K562 (cell line): ENCODE measurements around the gene SDHC. TPM values are rescaled to one million over a fixed set of nuclear protein-coding genes. Genes with fewer than 3 reads are reported as not detected.

Experiments
- ATF3 ChIP-seq, 2 experiments: fragments of 450-650 bp in 1 of 2; sonication (generic) in 1 of 2; formaldehyde crosslinking in 1 of 2; IDR thresholded peaks in 1 of 2; conservative IDR thresholded peaks in 1 of 2; 2 replicates each; pipeline versions ENCODE4 v1.6.1 to v1.8.1; 2016 to 2023; ENCODE audit warnings: mild to moderate bottlenecking in 2 of 2, moderate library complexity in 2 of 2, inconsistent platforms in 1 of 2, missing genetic modification reagents in 1 of 2
- CEBPZ ChIP-seq: fragments of 150-350 bp; IDR thresholded peaks from 2 replicates; pipeline ENCODE4 v1.6.1; 2014; ENCODE audit warnings: low read depth, mild to moderate bottlenecking, low read length, borderline replicate concordance
- CHD1 ChIP-seq: fragments of 200-600 bp; sonication (generic); IDR thresholded peaks from one replicate; pipeline ENCODE4 v1.6.1; 2012; ENCODE audit warnings: mild to moderate bottlenecking, moderate library complexity, low read length, inconsistent platforms
- CHD4 ChIP-seq: fragments of 200-600 bp; sonication (generic); IDR thresholded peaks from 3 replicates; pipeline ENCODE4 v1.6.1; 2012; ENCODE audit warnings: low read depth, mild to moderate bottlenecking, mixed read lengths, low read length, inconsistent platforms; ENCODE audit not compliant: insufficient read depth, insufficient replicate concordance, poor library complexity, severe bottlenecking
- EGR1 ChIP-seq: fragments of 450-650 bp; conservative IDR thresholded peaks from 2 replicates; pipeline ENCODE4 v1.6.1; 2017; ENCODE audit warnings: mild to moderate bottlenecking
- ESRRB ChIP-seq: fragments of 250-450 bp; sonication (Bioruptor Pico); IDR thresholded peaks from 2 replicates; pipeline ENCODE4 v1.5.0; 2020; ENCODE audit warnings: mild to moderate bottlenecking, moderate library complexity, borderline replicate concordance
- GTF3C2 ChIP-seq: IDR thresholded peaks from 3 replicates; pipeline ENCODE4 v1.6.1; 2011; ENCODE audit warnings: borderline replicate concordance, mild to moderate bottlenecking, moderate library complexity; ENCODE audit not compliant: insufficient read length; ENCODE audit errors: extremely low read depth
- HMBOX1 ChIP-seq: sonication (generic); IDR thresholded peaks from 2 replicates; pipeline ENCODE4 v1.6.1; 2016
- LCOR ChIP-seq: sonication (generic); formaldehyde crosslinking; IDR thresholded peaks from 2 replicates; pipeline ENCODE4 v1.8.0; 2022; ENCODE audit warnings: mild to moderate bottlenecking, missing genetic modification reagents
- NFRKB ChIP-seq: fragments of 450-650 bp; IDR thresholded peaks from 2 replicates; pipeline ENCODE4 v1.6.1; 2016; ENCODE audit warnings: low read depth
- PHF20 ChIP-seq: fragments of 450-650 bp; IDR thresholded peaks from 2 replicates; pipeline ENCODE4 v1.6.1; 2018; ENCODE audit not compliant: partially characterized antibody
- POLR2A ChIP-seq: fragments of 450-650 bp; conservative IDR thresholded peaks from 2 replicates; pipeline ENCODE4 v1.6.1; 2016
- SMAD3 ChIP-seq: fragments of 450-650 bp; formaldehyde crosslinking; conservative IDR thresholded peaks from 2 replicates; pipeline ENCODE4 v1.4.0; 2020; ENCODE audit warnings: mild to moderate bottlenecking
- SMARCA5 ChIP-seq: fragments of 450-650 bp; IDR thresholded peaks from 2 replicates; pipeline ENCODE4 v1.6.1; 2016
- TBL1XR1 ChIP-seq, 2 experiments: IDR thresholded peaks; 2 replicates each; pipeline ENCODE4 v1.6.1; 2012; ENCODE audit warnings: improper control_type of control experiment in 2 of 2, low read length in 2 of 2, mild to moderate bottlenecking in 1 of 2
- USF1 ChIP-seq: sonication (generic); formaldehyde crosslinking; IDR thresholded peaks from 2 replicates; pipeline ENCODE4 v1.9.0; 2022; ENCODE audit warnings: mild to moderate bottlenecking, missing genetic modification reagents
- ZNF165 ChIP-seq: fragments of 250-450 bp; sonication (Bioruptor Pico); IDR thresholded peaks from 2 replicates; pipeline ENCODE4 v1.4.0; 2020; ENCODE audit warnings: borderline replicate concordance
- ZSCAN32 ChIP-seq: fragments of 450-650 bp; formaldehyde crosslinking; IDR thresholded peaks from 2 replicates; pipeline ENCODE4 v1.4.0; 2020; ENCODE audit warnings: mild to moderate bottlenecking, moderate library complexity
- polyA plus RNA-seq, 8 experiments: library from polyadenylated mRNA; depleted of rRNA in 4 of 8; stranded (reverse) in 5 of 8; unstranded in 3 of 8; fragments of >200 nt; fragmentation: Nextera tagmentation in 2 of 8; fragmentation: Illumina TruSeq in 1 of 8; extraction: Ambion mirVana in 2 of 8; extraction: Trizol in 1 of 8; gene quantifications; 2 replicates each; pipeline versions ENCODE4 v1.2.1 to v1.2.3, GENCODE V29; 2011 to 2014; ENCODE audit warnings: inconsistent platforms in 1 of 8, missing spikeins in 1 of 8
- total RNA-seq, 7 experiments: library from RNA; depleted of rRNA in 6 of 7; stranded (reverse); fragments of >200 nt in 6 of 7; fragmentation: Illumina TruSeq in 2 of 7; extraction: Trizol in 2 of 7; gene quantifications; 2 replicates each; pipeline versions ENCODE4 v1.2.1 to v1.2.3, GENCODE V29; 2011 to 2021; ENCODE audit warnings: low replicate concordance in 1 of 7

Gene SDHC
- total and polyA plus RNA-seq, 9 of the 15 experiments (the other 6 are each of a cell fraction or from before 2014, with no cell fraction given), result 7.7 to 309 (median 174) TPM

GRCh38 chr1:161389691-161390558 is 75.7 kb downstream of the SDHC start (continued):
- TF ChIP-seq CEBPZ, result no peak
- peak; percentile 53 for TF ChIP-seq PHF20
- TF ChIP-seq ZNF165, result 0 out of 2 replicates have a peak, but pooled peaks have one; percentile 12
- peak; percentile 71 for TF ChIP-seq ATF3 (IDR thresholded peaks at IDR 0.05)
- no peak for TF ChIP-seq ATF3 (CRISPR knock-in tag; conservative IDR thresholded peaks at IDR 0.05)
- TF ChIP-seq GTF3C2, result no peak
- TF ChIP-seq NFRKB, result peak; percentile 70
- TF ChIP-seq USF1 (CRISPR knock-in tag), result no peak
- no peak for TF ChIP-seq SMARCA5
- TF ChIP-seq CHD1, result peak; percentile 37
- peak; percentile 99 for TF ChIP-seq EGR1
- TF ChIP-seq LCOR, result no peak
- no peak for TF ChIP-seq ESRRB (CRISPR knock-in tag)
- TF ChIP-seq POLR2A, result peak; percentile 97
- no peak for TF ChIP-seq HMBOX1
- peak; percentile 31 for TF ChIP-seq CHD4
- 0 out of 4 replicates have a peak, but pooled peaks of 1 of the 2 experiments have one; percentile 17 for TF ChIP-seq TBL1XR1 (IDR thresholded peaks at IDR 0.05; ENCODE audit: low read length in 2 of 2)
- 0 out of 2 replicates have a peak, but pooled peaks have one; percentile 24 for TF ChIP-seq SMAD3 (CRISPR knock-in tag)
- TF ChIP-seq ZSCAN32 (CRISPR knock-in tag), result no peak
